ENCODE data around the gene RALGAPA2. TPM values are rescaled to one million over a fixed set of nuclear protein-coding genes. Genes with fewer than 3 reads are reported as not detected.

RALGAPA2 gene
- total RNA-seq, 2 donors from 2014 or later, result 36.5 to 53.2 TPM

- Histone ChIP-seq H3K36me3 (no peaks in the 10 kb centered on the region), H3K27me3 (replicated peaks; ENCODE audit: insufficient read depth) (no peaks in the 10 kb centered on the region), H3K27ac (no peak overlapping the region), H3K9me3 (no peaks in the 10 kb centered on the region), H3K4me1 (replicated peaks) (peaks cover 8% of the 10 kb centered on the region), H3K4me3 (no peak overlapping the region)
- DNase-seq (ENCODE audit: low spot score), result no peak
- TF ChIP-seq POLR2A (IDR thresholded peaks at IDR 0.05) (no peak), POLR2AphosphoS5 (IDR thresholded peaks at IDR 0.05) (no peak)
- TF ChIP-seq, protein P1, sequence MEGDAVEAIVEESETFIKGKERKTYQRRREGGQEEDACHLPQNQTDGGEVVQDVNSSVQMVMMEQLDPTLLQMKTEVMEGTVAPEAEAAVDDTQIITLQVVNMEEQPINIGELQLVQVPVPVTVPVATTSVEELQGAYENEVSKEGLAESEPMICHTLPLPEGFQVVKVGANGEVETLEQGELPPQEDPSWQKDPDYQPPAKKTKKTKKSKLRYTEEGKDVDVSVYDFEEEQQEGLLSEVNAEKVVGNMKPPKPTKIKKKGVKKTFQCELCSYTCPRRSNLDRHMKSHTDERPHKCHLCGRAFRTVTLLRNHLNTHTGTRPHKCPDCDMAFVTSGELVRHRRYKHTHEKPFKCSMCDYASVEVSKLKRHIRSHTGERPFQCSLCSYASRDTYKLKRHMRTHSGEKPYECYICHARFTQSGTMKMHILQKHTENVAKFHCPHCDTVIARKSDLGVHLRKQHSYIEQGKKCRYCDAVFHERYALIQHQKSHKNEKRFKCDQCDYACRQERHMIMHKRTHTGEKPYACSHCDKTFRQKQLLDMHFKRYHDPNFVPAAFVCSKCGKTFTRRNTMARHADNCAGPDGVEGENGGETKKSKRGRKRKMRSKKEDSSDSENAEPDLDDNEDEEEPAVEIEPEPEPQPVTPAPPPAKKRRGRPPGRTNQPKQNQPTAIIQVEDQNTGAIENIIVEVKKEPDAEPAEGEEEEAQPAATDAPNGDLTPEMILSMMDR (IDR thresholded peaks at IDR 0.05), result no peak
- 42% methylated on average over 10 of the region's 10 CpGs for WGBS
- intact Hi-C loops (cut with DNase I), result no loop called here
These were observed 28.9 kb upstream of the RALGAPA2 start for GRCh38 chr20:20741087-20742045.

DNA sequence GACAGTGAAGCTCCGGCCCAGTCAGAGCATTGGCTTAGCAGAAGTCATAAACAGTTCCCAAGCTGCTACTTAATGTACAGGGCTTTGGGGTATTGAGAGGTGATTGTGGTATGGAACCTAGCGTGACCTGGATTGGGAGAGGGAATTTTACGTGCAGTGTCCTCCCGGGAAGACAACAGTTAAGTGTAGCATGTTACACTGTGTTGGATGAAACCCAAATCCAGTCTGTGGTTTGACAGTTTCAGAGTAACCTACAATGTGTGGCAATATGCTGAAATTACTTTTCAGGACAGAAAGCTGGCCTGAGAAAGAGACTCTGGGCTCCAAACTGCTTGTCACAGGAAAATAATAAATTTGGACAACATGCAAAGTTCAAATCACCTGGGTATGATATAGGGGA is 28.1 kb upstream of the RALGAPA2 start:
- Histone ChIP-seq H3K4me1 (replicated peaks) (peaks cover 8% of the 10 kb centered on the region), H3K9me3 (no peaks in the 10 kb centered on the region), H3K36me3 (no peaks in the 10 kb centered on the region), H3K27ac (no peak overlapping the region), H3K4me3 (no peak overlapping the region), H3K27me3 (replicated peaks; ENCODE audit: insufficient read depth) (no peaks in the 10 kb centered on the region)
- TF ChIP-seq POLR2AphosphoS5 (IDR thresholded peaks at IDR 0.05) (no peak), POLR2A (IDR thresholded peaks at IDR 0.05) (no peak)
- TF ChIP-seq, protein P1 (IDR thresholded peaks at IDR 0.05), result no peak
- no peak for DNase-seq (ENCODE audit: low spot score)
- 40% methylated on average over 4 of the region's 4 CpGs for WGBS
- intact Hi-C loops (cut with DNase I), result no loop called here

- no peaks in the 10 kb centered on the region for H3K9me3 ChIP-seq
- no peak for DNase-seq (ENCODE audit: low spot score)
- no peaks in the 10 kb centered on the region for H3K36me3 ChIP-seq
- H3K4me3 ChIP-seq, result no peak overlapping the region
- intact Hi-C loops (cut with DNase I), result no loop called here
- H3K27me3 ChIP-seq (replicated peaks; ENCODE audit: insufficient read depth), result no peaks in the 10 kb centered on the region
- no peak overlapping the region for H3K27ac ChIP-seq
- H3K4me1 ChIP-seq (replicated peaks), result no peaks in the 10 kb centered on the region
- WGBS, result 66% methylated on average over 2 of the region's 2 CpGs
- TF ChIP-seq, protein P1 (IDR thresholded peaks at IDR 0.05), result no peak
- TF ChIP-seq POLR2A (IDR thresholded peaks at IDR 0.05) (no peak), POLR2AphosphoS5 (IDR thresholded peaks at IDR 0.05) (no peak)
These were observed 24.7 kb upstream of the RALGAPA2 start for GRCh38 chr20:20737158-20737557.

- no peak overlapping the region for H3K27ac ChIP-seq
- TF ChIP-seq POLR2AphosphoS5 (IDR thresholded peaks at IDR 0.05), result no peak
- TF ChIP-seq, protein P1 (IDR thresholded peaks at IDR 0.05), result no peak
- TF ChIP-seq POLR2A (IDR thresholded peaks at IDR 0.05), result no peak
- no peak for DNase-seq (ENCODE audit: low spot score)
- H3K27me3 ChIP-seq (replicated peaks; ENCODE audit: insufficient read depth), result no peaks in the 10 kb centered on the region
- WGBS, result 82% methylated on average over 6 of the region's 6 CpGs
- no peak overlapping the region for H3K4me3 ChIP-seq
- H3K9me3 ChIP-seq, result no peaks in the 10 kb centered on the region
- intact Hi-C loops (cut with DNase I), result no loop called here
- no peaks in the 10 kb centered on the region for H3K36me3 ChIP-seq
- H3K4me1 ChIP-seq (replicated peaks), result no peaks in the 10 kb centered on the region
These were observed 23.9 kb upstream of the RALGAPA2 start for GRCh38 chr20:20736303-20736702.
